ENCODE measurements around the gene VPS11.
"Not testable (repeated sequence)": the region's sequence is repeated elsewhere in the genome, so short reads cannot be mapped to it uniquely, and the experiment has no call there.

VPS11 gene

DNA sequence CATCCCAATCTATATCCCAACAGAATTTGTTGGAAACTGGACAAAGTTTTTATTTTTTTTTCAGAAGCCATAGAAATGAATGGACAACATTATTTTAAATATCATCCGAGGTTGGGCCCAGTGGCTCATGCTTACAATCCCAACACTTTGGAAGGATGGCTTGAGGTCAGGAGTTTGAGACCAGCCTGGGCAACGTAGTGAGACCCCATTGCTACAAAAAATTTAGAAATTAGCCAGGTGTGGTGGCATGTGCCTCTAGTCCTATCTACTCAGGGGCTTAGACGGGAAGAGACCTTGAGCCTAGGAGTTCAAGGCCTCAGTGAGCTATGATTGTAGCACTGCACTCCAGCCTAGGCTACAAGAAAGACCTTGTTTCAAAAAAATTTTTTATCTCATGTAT lies 32.8 kb upstream of the VPS11 start:
- in situ Hi-C loops (cut with MboI; ENCODE audit: low sequenced_read_pairs) = no loop called here

DNA sequence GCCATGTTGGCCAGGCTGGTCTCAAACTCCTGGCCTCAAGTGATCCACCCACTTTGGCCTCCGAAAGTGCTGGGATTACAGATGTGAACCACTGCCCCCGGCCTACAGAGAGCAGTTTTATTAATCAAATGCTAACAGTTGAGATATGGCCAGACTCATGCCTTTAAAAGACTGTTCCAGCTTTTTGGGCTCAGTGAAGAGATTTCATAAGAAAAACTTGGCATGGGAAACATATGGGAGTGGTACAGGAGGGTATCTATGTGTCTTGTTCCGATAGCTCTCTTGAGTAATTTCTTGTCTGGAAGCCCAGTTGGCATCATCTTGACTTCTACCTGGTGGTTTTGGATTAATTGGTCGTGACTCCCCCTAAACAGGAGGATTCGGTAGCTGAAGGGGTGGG lies 28.7 kb upstream of the VPS11 start:
- in situ Hi-C loops (cut with MboI; ENCODE audit: low sequenced_read_pairs) = no loop called here

DNA sequence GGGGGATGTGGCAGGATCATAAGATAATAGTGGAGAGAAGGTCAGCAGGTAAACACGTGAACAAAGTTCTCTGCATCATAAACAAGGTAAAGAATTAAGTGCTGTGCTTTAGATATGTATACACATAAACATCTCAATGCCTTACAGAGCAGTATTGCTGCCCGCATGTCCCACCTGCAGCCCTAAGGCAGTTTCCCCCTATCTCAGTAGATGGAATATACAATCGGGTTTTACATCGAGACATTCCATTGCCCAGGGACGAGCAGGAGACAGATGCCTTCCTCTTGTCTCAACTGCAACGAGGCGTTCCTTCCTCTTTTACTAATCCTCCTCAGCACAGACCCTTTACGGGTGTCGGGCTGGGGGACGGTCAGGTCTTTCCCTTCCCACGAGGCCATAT lies 28.1 kb upstream of the VPS11 start:
- in situ Hi-C loops (cut with MboI; ENCODE audit: low sequenced_read_pairs) = not testable (repeated sequence)

DNA sequence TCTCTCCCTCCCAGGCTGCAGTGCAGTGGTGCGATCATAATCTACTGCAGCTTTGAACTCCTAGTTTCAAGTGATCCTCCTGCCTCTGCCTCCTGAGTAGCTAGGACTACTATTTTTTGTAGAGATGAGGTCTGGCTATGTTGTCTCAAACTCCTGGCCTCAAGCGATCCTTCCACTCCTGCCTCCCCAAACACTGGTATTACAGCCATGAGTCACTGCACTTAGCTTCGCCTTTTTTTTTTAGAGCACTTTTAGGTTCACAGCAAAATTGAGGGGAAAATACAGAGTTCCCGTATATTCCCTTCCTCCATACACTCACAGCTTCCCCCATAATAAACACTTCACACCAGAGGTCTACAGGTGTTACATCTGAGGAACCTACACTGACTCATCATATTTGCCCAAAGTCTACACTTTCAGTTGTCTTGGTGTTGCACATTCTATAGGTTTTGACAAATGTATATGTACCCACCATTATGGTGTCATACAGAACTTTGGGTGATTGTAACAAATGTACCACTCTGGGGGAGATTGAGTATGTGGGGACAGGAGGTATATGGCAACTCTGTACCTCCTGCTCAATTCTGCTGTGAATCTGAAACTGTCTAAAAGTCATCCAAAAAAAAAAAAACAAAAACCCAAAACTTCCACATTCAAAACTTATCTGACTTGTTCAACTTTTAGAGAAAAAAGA lies 25.6 kb upstream of the VPS11 start:
- in situ Hi-C loops (cut with MboI; ENCODE audit: low sequenced_read_pairs) = no loop called here

DNA sequence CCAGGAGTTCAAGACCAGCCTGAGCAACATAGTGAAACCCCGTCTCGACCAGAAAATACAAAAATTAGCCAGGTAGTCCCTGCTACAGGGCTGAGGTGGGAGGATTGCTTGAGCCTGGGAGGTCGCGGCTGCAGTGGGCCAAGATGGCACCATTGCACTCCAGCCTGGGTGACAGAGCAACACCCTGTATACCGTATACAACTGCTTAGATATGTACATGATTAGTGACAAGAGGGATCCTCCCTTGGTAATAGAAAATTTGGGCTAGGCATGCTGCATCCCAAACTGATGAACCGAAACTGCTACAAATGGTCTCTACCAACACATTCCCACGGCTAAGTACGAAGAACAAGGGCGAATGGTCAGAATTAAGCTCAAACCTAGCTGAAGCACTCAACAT lies 24.7 kb upstream of the VPS11 start:
- in situ Hi-C loops (cut with MboI; ENCODE audit: low sequenced_read_pairs) = no loop called here

DNA sequence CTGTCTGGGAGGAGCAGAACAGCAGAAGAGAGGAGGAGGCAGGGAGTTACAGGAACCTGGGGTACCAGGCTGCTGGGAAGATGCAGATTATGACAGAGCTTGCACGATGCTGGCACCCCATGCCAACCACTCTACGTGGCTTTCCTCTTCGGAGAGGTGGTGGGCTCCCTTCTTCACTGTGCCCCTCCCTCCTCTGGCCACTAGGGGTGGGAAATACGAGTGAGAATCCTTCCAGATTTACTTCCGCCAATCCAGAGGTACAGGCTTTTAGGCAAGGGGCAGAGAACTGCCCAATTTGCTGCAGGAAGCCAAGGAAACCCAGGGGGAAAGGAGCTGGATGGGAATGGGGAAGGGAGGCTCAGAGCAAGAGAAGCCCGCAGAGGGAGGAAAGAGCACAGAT lies 22.9 kb upstream of the VPS11 start:
- in situ Hi-C loops (cut with MboI; ENCODE audit: low sequenced_read_pairs) = no loop called here

DNA sequence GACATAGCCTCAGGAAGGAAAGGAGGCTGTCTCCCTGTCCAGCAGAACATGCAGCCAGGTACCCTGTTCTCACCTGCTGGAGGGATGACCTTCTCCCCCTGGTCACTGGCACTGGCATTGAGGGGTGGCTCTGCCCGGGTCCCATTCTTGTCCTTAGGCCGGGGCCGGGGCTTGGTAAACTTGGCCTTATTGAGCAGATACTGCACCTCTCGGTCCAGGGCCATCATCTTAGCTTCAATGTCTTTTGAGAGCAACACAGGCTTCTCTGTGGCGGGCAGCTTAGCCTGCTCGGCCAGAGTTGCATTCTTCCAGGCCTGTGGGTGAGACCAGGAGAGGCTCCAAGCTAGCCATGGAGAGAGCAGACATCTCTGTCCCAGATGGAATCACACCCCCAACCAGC lies 21.1 kb upstream of the VPS11 start:
- in situ Hi-C loops (cut with MboI; ENCODE audit: low sequenced_read_pairs) = no loop called here

DNA sequence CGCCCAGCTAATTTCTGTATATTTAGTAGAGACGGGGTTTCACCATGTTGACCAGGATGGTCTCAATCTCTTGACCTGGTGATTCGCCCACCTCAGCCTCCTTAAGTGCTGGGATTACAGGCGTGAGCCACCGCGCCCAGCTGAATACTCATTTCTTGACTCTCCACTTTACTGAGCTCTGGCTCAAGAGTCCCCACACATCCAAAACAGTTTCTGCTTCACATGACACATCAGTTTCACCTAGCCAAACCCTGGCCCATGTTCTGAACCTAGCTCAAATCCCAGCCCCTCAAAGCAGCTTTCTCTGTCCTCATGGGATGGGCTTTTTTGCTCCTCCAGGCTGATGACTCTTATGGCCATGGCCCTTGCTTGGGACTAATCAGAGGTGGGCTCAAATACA lies 20.4 kb upstream of the VPS11 start:
- in situ Hi-C loops (cut with MboI; ENCODE audit: low sequenced_read_pairs) = no loop called here

DNA sequence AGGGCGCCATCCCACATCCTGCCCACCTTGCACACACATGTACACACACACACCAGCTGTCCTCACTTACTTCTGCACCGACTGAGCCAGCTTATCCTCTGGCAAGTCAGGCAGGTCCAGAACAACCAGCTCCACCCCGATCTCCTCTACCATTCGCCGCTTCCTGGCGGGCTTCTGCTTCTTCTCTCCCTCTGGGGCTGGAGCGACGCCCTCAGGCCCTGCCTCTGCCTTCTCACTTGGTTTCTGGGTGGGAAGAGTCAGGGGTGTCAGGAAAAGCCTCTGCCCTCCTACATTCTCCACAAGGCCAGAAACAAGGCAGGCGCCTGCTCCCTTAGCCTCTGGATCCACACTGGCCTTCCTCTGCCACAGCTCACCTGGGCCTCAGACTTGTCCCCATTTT lies 19.0 kb upstream of the VPS11 start:
- in situ Hi-C loops (cut with MboI; ENCODE audit: low sequenced_read_pairs) = no loop called here

DNA sequence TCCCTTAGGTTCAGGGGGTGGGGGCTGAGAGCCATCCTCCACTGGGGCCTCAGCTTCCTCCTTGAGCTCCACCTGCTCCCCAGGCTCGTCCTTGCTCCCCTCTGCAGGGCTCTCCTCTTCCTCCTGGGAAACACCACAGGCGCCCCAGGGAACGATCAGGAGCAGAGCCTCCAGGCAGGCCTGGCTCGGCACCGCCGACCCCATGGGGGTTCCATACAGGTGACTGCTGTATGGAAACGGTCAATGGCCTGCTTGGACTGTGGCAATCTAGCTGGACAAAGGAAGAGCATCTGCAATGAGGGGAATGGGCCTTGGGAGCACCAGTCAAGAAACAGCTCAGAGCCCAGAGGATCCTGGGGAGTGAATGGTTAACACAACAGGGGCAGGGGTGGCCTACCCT lies 18.5 kb upstream of the VPS11 start:
- in situ Hi-C loops (cut with MboI; ENCODE audit: low sequenced_read_pairs) = no loop called here

DNA sequence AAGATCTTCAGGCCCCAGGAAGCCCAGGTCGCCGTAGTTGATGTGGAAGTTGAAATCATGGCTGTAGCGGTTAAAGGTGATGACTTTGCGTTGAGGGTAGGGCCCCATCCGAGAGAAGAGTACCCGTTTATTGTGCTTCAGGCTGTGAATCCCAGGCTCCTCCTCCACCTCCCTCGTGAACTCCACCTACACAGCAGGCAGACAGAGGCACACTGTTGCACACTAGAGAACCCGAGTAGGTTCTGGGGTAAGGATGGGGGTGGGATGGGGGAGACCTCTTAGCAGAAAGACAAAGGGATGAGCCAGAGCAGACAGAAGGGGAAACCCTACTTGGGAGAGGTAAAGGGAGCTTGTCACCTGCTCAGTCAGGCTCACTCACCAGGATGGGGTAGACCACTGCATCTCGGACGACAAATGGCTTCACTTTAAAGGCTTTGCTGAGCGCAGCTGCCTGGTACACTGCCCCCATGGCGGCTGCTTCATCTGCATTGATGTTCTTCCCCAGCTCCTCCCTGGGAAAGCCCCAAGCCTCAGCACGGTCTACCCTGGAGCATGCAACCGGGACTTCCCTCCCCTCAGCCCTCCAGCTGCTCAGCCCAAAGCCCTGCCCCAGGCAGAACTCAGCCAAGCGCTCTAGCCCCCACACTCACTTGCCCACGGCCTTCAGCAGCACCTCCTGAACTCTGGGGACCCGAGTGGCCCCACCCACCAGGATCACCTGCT lies 16.0 kb upstream of the VPS11 start:
- in situ Hi-C loops (cut with MboI; ENCODE audit: low sequenced_read_pairs) = no loop called here

DNA sequence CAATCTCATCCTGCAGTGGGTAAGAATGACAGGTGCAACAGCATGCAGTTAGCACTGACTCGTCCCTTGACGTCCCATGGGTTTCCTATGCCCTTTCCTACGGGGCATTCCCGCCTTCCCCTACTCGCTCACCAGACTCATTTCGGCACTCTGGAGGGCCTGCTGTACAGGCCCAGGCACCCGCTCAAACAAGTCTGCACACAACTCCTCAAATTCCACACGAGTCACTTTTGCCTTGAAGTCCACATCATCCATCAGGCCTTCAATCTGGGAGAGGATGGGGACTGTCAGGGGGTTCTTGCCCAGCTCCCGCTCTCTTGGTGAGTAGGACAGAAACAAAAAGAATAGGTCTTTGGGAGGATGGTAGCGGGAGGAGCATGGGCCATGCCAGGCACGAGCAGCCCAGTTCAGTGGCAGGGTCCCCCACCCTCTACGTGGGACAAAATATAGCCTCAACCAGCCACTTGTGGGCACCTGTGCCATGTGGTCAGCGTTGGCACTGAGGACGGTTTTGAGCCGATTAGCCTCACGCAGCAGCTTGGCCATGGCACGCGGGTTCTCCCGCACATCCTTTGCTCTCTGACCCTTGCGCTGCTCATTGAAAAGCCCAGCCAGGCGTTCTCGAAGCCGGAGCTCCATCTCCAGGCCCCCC lies 15.3 kb upstream of the VPS11 start:
- in situ Hi-C loops (cut with MboI; ENCODE audit: low sequenced_read_pairs) = no loop called here

DNA sequence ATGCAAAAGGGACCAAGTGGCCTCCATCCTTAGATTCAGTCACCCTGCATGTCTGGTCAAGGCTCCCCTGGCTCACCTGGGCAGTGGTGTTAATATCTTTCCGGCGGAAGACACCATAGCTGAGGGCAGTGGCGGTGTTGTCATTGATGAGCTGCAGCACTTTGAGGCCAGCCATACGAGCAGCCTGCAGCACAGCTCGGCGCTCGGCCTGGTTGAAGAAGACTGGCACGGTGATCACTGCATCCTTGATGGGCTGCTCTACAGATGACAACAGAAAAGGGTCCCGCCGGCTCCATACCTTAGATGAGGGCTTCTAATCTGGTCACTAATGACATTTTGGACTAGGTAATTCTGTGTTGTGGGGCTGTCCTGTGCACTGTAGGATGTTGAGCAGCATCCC lies 13.2 kb upstream of the VPS11 start:
- in situ Hi-C loops (cut with MboI; ENCODE audit: low sequenced_read_pairs) = no loop called here

DNA sequence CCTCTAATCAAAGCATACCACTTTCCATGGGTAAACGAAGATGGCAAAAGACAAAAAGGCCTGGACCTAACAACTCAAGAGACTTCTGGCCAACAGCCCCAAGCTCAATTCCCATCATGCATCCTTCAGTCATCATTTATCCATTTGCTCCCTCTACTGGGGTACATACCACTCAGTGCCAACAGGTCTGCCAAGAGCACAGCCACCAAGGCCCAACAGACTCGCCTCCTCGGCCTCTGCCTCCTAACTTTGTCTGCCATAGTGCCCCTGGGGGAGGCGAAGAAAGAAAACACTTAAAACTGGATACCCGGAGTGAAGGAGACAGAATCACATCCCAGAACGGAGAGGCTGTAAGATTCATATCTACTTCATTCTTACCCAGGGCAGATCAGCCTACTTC lies 11.7 kb upstream of the VPS11 start:
- in situ Hi-C loops (cut with MboI; ENCODE audit: low sequenced_read_pairs) = no loop called here

DNA sequence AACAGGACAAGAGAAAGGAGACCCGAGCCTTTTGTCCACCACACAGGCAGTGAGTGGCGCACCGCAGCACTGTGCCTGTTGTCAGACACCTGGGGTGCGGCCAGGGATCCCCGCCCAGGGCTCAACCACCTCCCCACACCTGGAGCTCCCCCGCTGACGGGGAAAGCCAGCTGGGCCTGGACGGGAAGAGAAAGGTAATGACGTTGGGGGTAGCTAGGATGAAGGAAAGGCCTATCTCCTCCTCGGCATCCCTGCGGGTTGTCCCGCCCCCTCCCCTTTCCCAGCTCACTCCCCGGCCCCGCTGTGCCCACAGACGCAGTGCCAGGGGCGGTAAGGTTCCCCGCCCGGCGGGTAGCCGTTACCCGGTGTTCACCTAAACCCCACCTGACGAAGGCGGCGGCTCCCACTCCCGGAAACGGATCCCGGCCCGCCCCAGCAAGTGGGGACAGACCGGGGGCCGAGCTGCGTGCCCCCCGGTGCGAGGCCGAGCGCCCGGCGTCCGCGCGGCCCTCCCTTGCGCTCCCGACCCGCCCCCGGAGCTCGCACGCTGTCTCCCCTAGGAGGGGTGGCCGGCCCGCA lies 11.1 kb upstream of the VPS11 start:
- in situ Hi-C loops (cut with MboI; ENCODE audit: low sequenced_read_pairs) = no loop called here

DNA sequence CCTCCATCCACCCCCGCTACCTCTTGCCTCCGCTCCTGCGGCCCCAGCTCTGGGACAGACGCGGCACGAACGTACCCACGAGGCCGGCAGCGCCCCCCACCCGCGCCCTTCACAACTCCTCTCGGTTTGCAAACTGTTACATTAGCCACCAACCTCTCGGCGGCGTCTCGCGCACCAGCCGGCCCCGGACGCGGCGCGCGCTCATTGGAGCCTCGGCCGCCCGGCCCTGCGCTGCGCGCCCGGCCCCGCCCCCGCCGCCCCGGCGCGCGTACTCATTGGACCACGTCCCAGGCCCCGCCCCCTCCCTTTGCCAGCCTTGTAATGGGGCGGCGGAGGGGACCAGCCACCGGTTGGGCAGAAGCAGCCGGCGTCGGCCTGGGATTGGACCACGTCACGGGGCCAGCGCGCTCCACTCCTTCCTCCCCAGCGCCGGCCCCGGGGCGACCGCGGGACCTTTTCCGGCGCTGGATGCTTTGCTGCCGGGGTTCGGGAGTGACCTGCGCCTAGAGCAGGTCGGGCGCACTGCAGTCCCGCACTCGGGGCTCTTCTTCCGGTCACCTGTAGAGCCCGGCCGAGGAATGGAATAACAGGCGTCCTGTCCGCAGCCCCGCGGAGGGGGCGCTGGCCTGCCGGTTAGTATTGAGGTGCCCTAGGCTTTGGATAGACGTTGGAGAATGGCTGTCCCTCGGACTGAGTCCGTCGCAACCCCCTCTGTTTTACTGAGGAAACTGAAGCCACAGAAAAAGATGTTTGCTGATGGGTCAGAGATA lies 10.4 kb upstream of the VPS11 start, which contains the start of gene HYOU1:
HYOU1 (minus strand) TSS at position 206 of the 770 bp plus-strand sequence. CDS start 1,045 bp downstream, outside the sequence.
- in situ Hi-C loops (cut with MboI; ENCODE audit: low sequenced_read_pairs) = no loop called here

DNA sequence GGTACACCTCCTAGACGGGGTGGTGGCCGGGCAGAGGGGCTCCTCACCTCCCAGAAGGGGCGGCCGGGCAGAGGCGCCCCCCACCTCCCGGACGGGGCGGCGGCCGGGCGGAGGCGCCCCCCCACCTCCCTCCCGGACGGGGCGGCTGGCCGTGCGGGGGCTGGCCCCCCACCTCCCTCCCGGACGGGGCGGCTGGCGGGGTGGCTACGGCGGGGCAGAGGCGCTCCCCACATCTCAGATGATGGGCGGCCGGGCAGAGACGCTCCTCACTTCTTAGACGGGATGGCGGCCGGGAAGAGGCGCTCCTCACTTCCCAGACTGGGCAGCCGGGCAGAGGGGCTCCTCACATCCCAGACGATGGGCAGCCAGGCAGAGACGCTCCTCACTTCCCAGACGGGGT lies 8.5 kb upstream of the VPS11 start:
- in situ Hi-C loops (cut with MboI; ENCODE audit: low sequenced_read_pairs) = not testable (repeated sequence)

DNA sequence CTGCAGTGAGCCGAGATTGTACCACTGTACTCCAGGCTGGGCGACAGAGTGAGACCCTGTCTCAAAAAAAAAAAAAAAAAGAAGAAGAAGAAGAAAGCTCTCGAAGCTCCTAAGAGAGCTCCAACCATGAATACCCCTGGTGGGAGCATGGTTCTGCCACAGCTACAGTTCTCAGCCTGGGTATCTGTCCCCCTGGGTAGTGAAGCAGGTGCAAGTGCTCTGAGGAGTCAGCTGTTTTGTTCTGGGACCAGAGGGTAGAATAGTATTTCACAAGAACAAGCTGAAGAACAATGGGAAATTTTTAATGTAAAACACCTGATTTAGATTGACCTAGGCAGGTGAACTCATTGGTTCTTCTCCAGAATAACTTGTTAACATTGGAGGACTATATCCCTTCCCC lies 6.4 kb upstream of the VPS11 start:
- in situ Hi-C loops (cut with MboI; ENCODE audit: low sequenced_read_pairs) = no loop called here

DNA sequence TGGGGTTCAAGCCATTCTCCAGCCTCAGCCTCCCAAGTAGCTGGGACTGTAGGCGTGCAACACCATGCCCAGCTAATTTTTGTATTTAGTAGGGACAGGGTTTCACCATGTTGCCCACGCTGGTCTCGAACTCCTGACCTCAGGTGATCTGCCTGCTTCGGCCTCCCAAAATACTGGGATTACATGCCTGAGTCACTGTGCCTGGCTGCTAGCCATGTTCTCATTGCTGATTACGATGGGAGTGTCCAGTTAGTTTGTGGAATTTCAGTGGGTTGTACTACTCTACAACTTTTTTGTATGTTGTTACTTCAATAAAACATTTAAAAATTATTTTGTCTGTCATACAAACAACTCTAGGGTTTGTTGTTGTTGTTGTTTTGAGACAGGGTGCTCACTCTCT lies 4.8 kb upstream of the VPS11 start:
- in situ Hi-C loops (cut with MboI; ENCODE audit: low sequenced_read_pairs) = no loop called here

DNA sequence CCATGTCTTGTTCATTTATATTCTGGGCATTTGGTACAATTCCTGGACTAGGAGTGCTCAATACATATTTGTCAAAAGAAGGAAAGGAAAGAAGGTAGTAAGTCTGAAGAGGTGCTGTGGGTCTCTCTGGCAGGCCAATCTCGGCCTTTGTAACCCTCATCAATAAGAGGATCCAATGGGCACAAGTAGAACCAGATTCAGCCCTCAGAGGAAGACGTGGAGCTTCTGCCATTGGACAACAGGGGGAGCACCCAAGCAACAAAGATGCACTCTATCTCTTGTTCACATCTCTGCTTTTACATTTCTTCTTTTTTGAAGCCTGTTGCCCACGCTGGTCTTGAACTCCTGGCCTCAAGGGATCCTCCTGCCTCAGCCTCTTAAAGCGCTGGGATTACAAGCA lies 2.2 kb upstream of the VPS11 start:
- in situ Hi-C loops (cut with MboI; ENCODE audit: low sequenced_read_pairs) = no loop called here

DNA sequence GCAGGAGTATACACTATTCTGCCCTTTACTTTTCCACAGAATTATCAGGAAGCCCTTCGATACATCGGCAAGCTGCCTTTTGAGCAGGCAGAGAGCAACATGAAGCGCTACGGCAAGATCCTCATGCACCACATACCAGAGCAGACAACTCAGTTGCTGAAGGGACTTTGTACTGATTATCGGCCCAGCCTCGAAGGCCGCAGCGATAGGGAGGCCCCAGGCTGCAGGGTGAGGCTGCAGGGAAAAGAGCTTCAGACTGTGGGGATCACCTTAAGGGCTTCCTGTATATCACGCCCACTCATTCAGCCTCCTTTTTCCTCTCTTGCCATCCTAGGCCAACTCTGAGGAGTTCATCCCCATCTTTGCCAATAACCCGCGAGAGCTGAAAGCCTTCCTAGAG lies 10.2 kb downstream of the VPS11 start:
- in situ Hi-C loops (cut with MboI; ENCODE audit: low sequenced_read_pairs) = no loop called here
